Esophagus muscularis mucosa (tissue), 4 donors: ENCODE measurements around the gene MVB12B. TPM values are rescaled to one million over a fixed set of nuclear protein-coding genes. Genes with fewer than 3 reads are reported as not detected.

Experiments used
- DNase-seq: peaks from one replicate; pipeline ENCODE4 v3.0.0-alpha.2; 2017; ENCODE audit errors: extremely low spot score
- H3K27ac ChIP-seq, 4 donors: fragments of 200-600 bp; sonication (generic); replicated peaks in 1 of 4; 1 replicate in 3 of 4; 2 replicates in 1 of 4; pipeline ENCODE4 v1.5.1; 2016 to 2019; ENCODE audit warnings: mild to moderate bottlenecking in 1 of 4
- H3K27me3 ChIP-seq, 4 donors: fragments of 200-600 bp; sonication (generic); one replicate each; pipeline versions ENCODE4 v1.5.1 to v1.6.0; 2016 to 2019
- H3K36me3 ChIP-seq, 4 donors: fragments of 200-600 bp; sonication (generic); one replicate each; pipeline ENCODE4 v1.5.1; 2016 to 2019
- H3K4me1 ChIP-seq, 4 donors: fragments of 200-600 bp; sonication (generic); one replicate each; pipeline ENCODE4 v1.5.1; 2016 to 2019
- H3K4me3 ChIP-seq, 4 donors: fragments of 200-600 bp; sonication (generic); 1 replicate in 2 of 4; 2 replicates in 2 of 4; pipeline ENCODE4 v1.5.1; 2016 to 2019; ENCODE audit warnings: mild to moderate bottlenecking in 4 of 4, moderate library complexity in 1 of 4
- H3K9me3 ChIP-seq, 4 donors: fragments of 200-600 bp; sonication (generic); 1 replicate in 3 of 4; 2 replicates in 1 of 4; pipeline ENCODE4 v1.5.1; 2016 to 2019
- EP300 ChIP-seq: sonication (generic); formaldehyde crosslinking; IDR thresholded peaks from one replicate; pipeline ENCODE4 v1.6.1; 2017; ENCODE audit warnings: antibody characterized with exemption
- POLR2A ChIP-seq: fragments of 450-650 bp; IDR thresholded peaks from one replicate; pipeline ENCODE4 v1.6.1; 2017; ENCODE audit warnings: antibody characterized with exemption, moderate library complexity, mild to moderate bottlenecking, low read depth
- POLR2AphosphoS5 ChIP-seq, 2 donors: sonication (generic); formaldehyde crosslinking; IDR thresholded peaks; one replicate each; pipeline ENCODE4 v1.6.1; 2017; ENCODE audit warnings: antibody characterized with exemption in 2 of 2
- WGBS: methylation state at CpG from one replicate; pipeline ENCODE4 v1.1.5; 2018; 5-methylcytosine and 5-hydroxymethylcytosine counted together
- intact Hi-C: fragments of 100-400 bp; cut with DNase I; formaldehyde crosslinking; loops from one replicate; pipeline ENCODE4 v1.15.1; 2023
- total RNA-seq, 4 donors: library from RNA; depleted of rRNA; stranded (reverse); fragments of >200 nt; gene quantifications; one replicate each; pipeline versions ENCODE4 v1.1.0 to v1.2.1, GENCODE V29; 2016
- TF ChIP-seq, protein P1 (sequence below), 3 experiments: fragments of 200-600 bp in 2 of 3; fragments of 450-650 bp in 1 of 3; sonication (generic) in 2 of 3; IDR thresholded peaks; one replicate each; pipeline ENCODE4 v1.5.1; 2017 to 2019; ENCODE audit warnings: antibody characterized with exemption in 3 of 3, mild to moderate bottlenecking in 2 of 3, moderate library complexity in 1 of 3

MVB12B gene
- total RNA-seq, 4 donors from 2014 or later: 14.1 to 25.0 (median 18.4) TPM

- WGBS: 82% methylated on average over 7 of the region's 7 CpGs
- Histone ChIP-seq H3K4me1 (peaks cover 0 to 14% (median 9%) of the 10 kb centered on the region in 4 donors), H3K9me3 (no peaks in the 10 kb centered on the region), H3K4me3 (no peak overlapping the region), H3K27me3 (no peaks in the 10 kb centered on the region), H3K36me3 (peaks cover 0 to 25% (median 11%) of the 10 kb centered on the region in 4 donors), H3K27ac (no peak overlapping the region)
- intact Hi-C loops: no loop called here
- no peak for DNase-seq
- TF ChIP-seq POLR2A: no peak
- TF ChIP-seq POLR2AphosphoS5 (IDR thresholded peaks at IDR 0.05): no peak
- TF ChIP-seq, protein P1, sequence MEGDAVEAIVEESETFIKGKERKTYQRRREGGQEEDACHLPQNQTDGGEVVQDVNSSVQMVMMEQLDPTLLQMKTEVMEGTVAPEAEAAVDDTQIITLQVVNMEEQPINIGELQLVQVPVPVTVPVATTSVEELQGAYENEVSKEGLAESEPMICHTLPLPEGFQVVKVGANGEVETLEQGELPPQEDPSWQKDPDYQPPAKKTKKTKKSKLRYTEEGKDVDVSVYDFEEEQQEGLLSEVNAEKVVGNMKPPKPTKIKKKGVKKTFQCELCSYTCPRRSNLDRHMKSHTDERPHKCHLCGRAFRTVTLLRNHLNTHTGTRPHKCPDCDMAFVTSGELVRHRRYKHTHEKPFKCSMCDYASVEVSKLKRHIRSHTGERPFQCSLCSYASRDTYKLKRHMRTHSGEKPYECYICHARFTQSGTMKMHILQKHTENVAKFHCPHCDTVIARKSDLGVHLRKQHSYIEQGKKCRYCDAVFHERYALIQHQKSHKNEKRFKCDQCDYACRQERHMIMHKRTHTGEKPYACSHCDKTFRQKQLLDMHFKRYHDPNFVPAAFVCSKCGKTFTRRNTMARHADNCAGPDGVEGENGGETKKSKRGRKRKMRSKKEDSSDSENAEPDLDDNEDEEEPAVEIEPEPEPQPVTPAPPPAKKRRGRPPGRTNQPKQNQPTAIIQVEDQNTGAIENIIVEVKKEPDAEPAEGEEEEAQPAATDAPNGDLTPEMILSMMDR (IDR thresholded peaks at IDR 0.05): no peak
- no peak for TF ChIP-seq EP300
Measured at GRCh38 chr9:126472198-126472947, 145.7 kb downstream of the MVB12B start.

DNA sequence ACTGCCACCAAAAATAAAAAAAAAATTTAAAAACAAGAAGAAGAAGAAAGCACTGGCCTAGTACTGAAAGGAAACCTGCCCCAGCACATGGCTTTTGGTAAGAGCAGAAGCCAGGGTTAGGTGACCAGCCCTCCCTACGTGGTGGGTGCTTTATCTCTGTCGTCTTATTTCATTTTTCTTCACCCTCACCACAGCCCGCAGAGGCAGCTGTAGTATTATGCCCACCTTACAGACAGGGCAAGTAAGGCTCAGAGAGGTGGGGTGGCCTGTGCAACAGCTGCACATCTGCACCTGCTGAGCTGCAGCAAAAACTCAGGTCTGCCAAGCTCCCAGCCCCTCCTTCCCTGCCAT, 146.3 kb downstream of the MVB12B start:
- H3K27ac ChIP-seq: no peak overlapping the region
- intact Hi-C loops: no loop called here

DNA sequence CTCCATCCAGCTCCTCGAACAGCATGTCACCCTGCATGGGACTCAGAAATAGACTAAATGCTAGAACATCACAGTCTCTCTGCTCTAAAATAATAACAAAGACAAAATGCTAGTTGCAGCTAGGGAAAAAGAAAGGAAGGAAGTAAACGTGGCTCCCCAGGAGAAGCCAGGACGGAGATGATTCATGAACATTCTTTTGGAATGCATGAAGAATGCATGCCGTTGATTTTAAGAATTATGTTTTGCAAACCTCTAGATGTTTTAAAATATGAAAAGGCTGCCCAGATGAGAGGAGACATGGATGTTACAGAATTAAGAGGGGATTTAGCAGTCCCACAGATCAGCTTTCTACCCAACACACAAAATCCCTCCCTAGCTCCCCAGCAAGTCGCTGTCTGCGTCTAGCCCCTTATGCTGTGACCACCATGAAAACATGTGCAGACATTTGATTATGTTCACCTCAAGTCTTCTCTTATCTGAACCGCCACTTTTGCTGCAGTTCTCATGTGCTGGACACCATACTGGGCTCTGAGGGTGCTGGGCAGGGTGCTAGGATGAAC, 147.7 kb downstream of the MVB12B start:
- H3K27me3 ChIP-seq: no peaks in the 10 kb centered on the region
- H3K27ac ChIP-seq: no peak overlapping the region
- no peak for TF ChIP-seq POLR2AphosphoS5 (IDR thresholded peaks at IDR 0.05)
- TF ChIP-seq POLR2A: no peak
- no peak for TF ChIP-seq EP300
- TF ChIP-seq, protein P1 (IDR thresholded peaks at IDR 0.05): no peak
- H3K9me3 ChIP-seq: no peaks in the 10 kb centered on the region
- H3K36me3 ChIP-seq: peaks cover 0 to 12% (median 5%) of the 10 kb centered on the region in 4 donors
- H3K4me1 ChIP-seq: peaks cover 0 to 14% (median 7%) of the 10 kb centered on the region in 4 donors
- intact Hi-C loops: no loop called here
- WGBS: 64% methylated on average over 6 of the region's 7 CpGs
- no peak overlapping the region for H3K4me3 ChIP-seq
- no peak for DNase-seq

More for the DNA sequence above, 146.3 kb downstream of the MVB12B start:
- WGBS: 74% methylated on average over 3 of the region's 3 CpGs
- DNase-seq: no peak
- no peaks in the 10 kb centered on the region for H3K9me3 ChIP-seq
- H3K36me3 ChIP-seq: peaks cover 0 to 25% (median 11%) of the 10 kb centered on the region in 4 donors
- TF ChIP-seq, protein P1 (IDR thresholded peaks at IDR 0.05): no peak
- TF ChIP-seq POLR2AphosphoS5 (IDR thresholded peaks at IDR 0.05): no peak
- TF ChIP-seq EP300: no peak
- TF ChIP-seq POLR2A: no peak
- peaks cover 0 to 14% (median 9%) of the 10 kb centered on the region in 4 donors for H3K4me1 ChIP-seq
- H3K27me3 ChIP-seq: no peaks in the 10 kb centered on the region
- no peak overlapping the region for H3K4me3 ChIP-seq

DNA sequence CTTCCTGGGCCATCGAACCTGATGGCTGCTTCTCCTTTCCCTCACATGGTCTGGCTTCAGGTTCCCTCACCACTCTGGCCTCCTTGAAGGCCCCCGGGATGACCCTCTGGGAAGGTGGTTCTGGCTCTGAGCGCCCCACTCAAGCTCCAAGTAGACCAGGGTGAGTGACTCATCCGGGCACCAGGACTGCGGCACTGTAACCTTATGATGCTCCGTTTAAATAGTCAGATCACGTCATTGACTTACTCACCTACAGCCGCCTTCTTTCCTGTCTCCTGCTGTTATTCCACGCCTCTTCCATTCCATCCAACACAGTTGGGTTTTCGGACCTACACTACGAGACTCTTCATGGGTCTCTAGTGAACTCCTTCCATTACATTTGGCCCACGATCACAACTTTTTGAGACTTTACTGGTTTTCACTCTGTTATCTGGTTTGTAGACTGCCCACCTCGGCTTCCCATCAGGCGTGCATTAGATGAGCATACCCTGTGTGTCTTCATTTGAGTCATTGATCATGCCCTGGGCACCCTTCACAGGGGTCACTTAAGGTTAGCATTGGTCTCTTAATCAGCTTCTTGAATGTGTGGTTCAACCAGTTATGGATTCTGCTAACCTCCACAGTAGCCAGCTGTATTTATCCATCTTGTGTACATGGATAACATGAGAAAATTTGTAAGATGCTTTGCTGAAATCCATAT, 148.3 kb downstream of the MVB12B start:
- Histone ChIP-seq H3K27me3 (no peaks in the 10 kb centered on the region), H3K4me1 (peaks cover 0 to 14% (median 7%) of the 10 kb centered on the region in 4 donors), H3K27ac (no peak overlapping the region), H3K36me3 (peaks cover 0 to 12% (median 8%) of the 10 kb centered on the region in 4 donors), H3K9me3 (no peaks in the 10 kb centered on the region), H3K4me3 (no peak overlapping the region)
- no peak for DNase-seq
- WGBS: 99% methylated on average over 14 of the region's 14 CpGs
- TF ChIP-seq, protein P1 (IDR thresholded peaks at IDR 0.05): no peak
- TF ChIP-seq EP300 (no peak), POLR2AphosphoS5 (IDR thresholded peaks at IDR 0.05) (no peak), POLR2A (no peak)
- intact Hi-C loops: no loop called here
